Fibroblast of skin of scalp (primary cell): ENCODE results near the gene RGS9BP.
"Not testable (repeated sequence)": the region's sequence is repeated elsewhere in the genome, so short reads cannot be mapped to it uniquely, and the experiment has no call there.

Experiments
- DNase-seq: peaks from one replicate; pipeline ENCODE4 v3.0.0-alpha.2; 2013

RGS9BP gene

DNA sequence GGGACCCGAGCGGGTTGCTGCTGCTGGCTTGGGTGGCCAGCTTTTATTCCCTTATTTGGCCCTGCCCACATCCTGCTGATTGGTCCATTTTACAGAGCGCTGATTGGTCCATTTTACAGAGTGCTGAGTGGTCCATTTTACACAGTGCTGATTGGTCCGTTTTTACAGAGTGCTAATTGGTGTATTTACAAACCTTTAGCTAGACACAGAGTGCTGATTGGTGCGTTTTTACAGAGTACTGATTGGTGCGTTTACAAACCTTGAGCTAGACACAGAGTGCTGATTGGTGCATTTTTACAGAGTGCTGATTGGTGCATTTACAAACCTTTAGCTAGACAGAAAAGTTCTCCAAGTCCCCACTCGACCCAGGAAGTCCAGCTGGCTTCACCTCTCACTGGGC, 24.5 kb downstream of the RGS9BP start:
- not testable (repeated sequence) for DNase-seq

DNA sequence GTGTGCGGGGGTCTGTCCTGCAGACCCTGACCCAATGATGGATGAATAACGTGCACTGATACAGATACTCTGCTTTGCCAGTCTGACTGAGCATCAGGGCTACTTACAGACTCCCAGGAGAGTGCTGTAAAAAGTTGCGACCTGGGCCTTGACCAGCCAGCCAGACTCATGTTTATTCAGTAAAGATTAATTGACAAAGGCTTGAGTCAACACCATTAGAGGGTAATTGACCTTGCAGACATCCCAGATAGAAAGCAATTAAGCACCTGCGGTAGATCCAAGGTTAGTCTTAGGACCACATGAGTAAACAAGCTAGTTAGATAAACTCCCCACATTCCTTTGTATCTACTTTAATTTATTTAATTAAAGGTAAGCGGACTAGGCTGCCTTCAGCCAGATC, 26.4 kb downstream of the RGS9BP start:
- no peak for DNase-seq

DNA sequence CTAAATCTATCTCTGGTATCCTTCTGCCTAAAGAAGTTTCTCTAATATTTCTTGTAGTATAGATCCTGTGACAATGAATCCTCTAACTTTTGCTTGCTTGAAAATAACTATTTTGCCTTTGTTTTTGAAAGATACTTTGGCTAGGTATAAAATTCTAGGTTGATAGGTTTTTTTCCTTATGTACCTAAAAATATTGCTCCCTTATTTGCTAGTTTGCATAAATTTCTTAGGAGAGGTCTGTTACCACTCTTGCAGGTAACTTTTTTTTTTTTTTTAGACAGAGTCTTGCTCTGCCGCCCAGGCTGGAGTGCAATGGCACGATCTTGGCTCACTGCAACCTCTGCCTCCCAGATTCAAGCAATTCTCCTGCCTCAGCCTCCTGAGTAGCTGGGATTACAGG, 28.4 kb downstream of the RGS9BP start:
- not testable (repeated sequence) for DNase-seq

DNA sequence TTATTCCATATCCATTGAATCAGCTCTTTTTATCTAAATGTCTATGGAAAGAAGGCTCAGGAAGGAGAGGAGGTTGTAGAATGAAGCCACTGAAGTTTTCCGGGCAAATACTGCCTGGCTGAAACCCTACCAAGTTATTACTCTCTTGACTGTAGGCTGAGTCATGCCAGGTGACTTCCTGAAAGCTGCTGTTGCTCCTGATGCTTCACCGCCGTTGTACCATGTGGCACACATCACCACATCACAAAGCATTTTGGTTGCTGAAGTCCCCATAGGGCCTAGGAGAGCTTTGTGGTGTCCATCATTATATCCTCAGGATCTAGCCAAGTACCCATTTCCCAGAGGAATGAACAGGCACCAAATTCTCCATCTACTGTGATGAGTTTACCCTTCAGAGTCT, 32.8 kb downstream of the RGS9BP start:
- DNase-seq = no peak

DNA sequence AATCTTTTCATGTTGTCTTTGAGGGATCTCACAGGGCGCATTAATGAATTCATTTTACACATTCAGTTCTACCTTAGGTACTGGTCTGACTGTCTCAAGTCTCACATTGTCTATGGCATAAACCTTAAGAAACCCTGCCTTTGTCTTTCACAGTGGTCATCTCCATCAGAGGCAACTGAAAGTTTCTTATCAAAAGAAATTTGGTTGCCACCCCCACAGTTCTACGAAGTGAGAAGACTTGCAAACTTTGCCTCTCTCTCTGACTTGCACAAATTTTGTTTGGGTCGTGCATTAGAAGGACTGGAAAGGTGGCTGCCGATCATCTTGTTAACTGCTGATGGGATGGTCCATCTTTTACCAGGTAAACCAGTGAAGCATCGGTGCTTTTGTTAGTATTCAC, 33.4 kb downstream of the RGS9BP start:
- DNase-seq = no peak

DNA sequence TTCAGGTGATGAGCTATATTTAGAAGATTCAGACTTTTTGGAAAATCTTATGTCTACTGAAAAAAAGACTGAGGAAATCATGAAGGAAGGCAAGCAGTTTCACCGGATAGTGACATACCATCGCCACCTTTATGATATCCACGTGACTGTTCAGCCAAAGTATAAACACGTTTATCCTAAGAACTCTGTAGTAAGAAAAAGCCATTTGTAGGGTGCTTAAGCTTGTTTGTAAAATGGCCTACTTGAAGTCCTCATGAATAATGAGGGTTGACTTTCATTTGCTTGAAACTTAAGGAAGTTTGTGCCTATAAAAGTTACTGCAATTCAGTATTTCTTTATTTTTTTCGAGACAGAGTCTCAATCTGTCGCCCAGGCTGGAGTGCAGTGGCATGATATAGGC, 36.1 kb downstream of the RGS9BP start:
- DNase-seq = no peak

DNA sequence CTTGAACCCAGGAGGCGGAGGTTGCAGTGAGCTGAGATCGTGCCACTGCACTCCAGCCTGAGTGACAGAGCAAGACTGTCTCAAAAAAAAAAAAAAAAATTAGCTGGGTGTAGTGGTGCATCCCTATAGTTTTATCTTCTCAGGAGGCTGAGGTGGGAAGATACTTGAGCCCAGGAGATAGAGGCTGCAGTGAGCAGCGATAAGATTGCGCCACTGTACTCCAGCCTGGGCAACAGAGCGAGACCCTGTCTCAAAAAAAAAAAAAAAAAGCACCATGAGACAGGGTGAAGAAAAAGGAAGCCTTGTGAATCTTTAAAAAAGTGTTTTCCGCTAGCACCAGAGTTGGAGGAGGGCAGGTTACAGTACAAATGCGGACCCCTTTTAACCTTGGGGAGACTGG, 40.6 kb downstream of the RGS9BP start:
- DNase-seq = not testable (repeated sequence)

DNA sequence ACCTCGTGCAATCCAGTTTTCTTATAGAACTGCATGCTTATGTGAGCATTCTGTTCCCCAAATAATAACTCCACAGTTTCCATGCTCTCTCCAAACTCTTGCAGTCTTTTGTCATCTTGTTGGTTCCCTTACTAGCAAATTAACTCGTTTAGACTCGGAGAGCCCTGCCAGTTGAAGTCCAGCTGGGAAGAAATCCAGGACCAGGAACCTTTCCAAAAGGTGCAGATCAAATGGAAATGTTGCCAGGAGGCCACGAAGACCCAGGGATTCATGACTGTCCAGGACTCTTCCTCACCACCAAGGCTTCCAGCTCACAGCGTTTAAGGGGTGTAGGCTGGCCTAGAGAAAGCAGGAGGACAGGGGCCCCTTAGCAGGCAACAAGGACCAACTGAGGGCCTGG, 41.8 kb downstream of the RGS9BP start:
- DNase-seq = no peak

DNA sequence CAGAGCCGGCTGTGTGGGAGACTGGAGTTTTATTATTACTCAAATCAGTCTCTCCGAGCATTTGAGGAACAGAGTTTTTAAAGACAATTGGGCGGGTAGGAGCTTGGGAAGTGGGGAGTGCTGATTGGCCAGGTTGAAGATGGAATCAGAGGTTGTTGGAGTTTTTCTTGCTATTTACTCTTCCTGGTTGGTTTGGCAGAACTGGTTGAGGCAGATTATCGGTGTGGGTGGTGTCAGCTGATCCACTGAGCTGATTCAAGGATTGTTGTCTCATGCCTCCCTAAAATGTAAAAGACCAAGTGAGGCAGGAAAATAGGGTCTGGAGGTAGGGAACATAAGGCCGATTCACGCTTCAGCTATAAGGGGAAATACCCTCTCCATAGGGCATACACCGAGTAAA, 42.6 kb downstream of the RGS9BP start:
- no peak for DNase-seq

DNA sequence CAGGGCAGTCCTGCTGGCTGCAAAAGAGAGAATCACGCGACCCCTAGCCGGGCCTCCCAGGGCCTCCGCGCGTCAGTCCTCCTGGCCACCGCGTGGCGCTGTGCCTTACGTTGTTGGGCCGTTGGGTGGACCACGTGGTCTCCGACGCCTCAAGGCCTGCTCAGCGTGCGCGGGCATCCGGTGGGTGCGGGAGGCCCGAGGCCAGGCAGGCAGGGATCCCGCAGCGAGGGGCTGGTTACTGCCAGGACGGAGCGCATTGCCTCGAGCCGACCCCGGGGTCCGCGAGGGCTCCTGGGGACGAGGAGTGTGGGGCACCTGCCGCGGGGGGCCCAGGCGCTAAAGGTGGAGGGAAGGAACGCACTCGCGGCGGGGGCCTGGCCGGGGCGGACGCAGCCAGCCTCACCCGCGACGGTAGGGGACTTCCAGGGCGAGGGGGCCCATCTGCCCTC, 44.0 kb downstream of the RGS9BP start, which contains the start of gene TDRD12:
Gene TDRD12, plus strand, starts transcription at position 157 of the 449 bp plus-strand sequence. CDS start 306 bp downstream, outside the sequence.
- no peak for DNase-seq

DNA sequence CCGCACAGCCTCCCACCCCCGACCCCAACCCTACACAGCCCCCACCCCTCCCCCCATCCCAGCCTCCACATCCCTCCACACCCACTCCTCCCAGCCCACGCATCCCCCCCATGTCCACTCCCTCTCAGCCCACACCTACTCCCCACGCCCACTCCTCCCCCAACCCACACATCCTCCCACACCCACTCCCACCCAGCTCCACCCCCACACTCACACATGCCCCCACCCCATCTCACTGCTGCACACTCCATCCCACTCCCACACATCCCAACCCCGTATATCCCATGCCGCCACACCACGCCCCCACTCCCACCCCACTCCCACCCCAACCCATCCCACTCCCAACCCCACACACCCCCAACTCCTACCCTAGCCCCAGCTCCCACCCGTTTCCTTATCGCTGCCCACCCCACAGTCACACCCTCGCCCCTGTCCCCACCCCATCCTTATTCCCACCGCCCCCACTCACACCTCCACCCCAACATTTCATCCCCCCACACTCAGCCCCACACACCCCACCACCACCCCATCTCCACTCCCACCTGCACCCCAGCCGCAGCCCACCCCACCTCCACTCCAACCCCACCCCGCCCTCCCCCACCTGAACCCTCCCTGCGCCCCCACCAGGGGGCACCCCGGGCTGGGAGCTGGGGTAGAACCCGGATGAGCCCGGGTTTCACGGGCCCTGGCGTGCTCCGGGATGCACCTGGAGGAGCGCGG, 44.7 kb downstream of the RGS9BP start:
- no peak for DNase-seq

DNA sequence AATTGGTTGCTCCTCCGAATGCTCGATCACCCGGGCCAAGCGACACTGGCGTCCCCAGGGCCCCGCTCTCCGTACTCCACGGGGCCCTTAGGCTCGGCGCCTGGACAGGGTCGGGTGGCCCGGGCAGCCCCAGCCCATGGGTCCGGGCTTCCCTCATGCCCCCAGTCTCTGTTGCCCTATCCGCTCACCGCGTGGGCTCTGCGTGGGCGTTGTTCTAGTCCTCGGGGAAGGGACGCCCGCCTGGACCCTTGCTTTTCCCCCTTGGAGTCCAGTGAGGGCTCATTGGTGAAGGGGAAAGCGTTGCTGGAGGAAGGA, 45.2 kb downstream of the RGS9BP start:
- no peak for DNase-seq
